WERI-Rb-1 (cell line): ENCODE measurements around the gene ZNF202.
"Not testable (repeated sequence)": the region's sequence is repeated elsewhere in the genome, so short reads cannot be mapped to it uniquely, and the experiment has no call there.

Source experiments
- DNase-seq: peaks from one replicate; pipeline ENCODE4 v3.0.0-alpha.2; 2020
- H3K27ac ChIP-seq: fragments of 250-450 bp; sonication (Bioruptor Pico); 2 replicates; pipeline ENCODE4 v1.5.1; 2020; ENCODE audit warnings: mild to moderate bottlenecking, moderate library complexity
- H3K27me3 ChIP-seq: fragments of 250-450 bp; sonication (Bioruptor Pico); 2 replicates; pipeline ENCODE4 v1.5.1; 2021; ENCODE audit warnings: mild to moderate bottlenecking, low read depth, moderate library complexity; ENCODE audit not compliant: insufficient read depth, severe bottlenecking
- H3K36me3 ChIP-seq: fragments of 250-450 bp; sonication (Bioruptor Pico); 2 replicates; pipeline ENCODE4 v1.5.1; 2020; ENCODE audit warnings: mild to moderate bottlenecking, moderate library complexity
- H3K4me3 ChIP-seq: 2 replicates; pipeline ENCODE4 v1.5.1; 2011; ENCODE audit warnings: low read depth, mild to moderate bottlenecking, control low read depth, low read length
- H3K9me3 ChIP-seq: fragments of 250-450 bp; sonication (Bioruptor Pico); 2 replicates; pipeline ENCODE4 v1.5.1; 2021; ENCODE audit warnings: mild to moderate bottlenecking, moderate library complexity; ENCODE audit not compliant: severe bottlenecking
- TF ChIP-seq, protein P1 (sequence below): IDR thresholded peaks from 2 replicates; pipeline ENCODE4 v1.5.1; 2011; ENCODE audit warnings: low read depth, mild to moderate bottlenecking, control low read depth, inconsistent platforms, low read length

ZNF202 gene

DNA sequence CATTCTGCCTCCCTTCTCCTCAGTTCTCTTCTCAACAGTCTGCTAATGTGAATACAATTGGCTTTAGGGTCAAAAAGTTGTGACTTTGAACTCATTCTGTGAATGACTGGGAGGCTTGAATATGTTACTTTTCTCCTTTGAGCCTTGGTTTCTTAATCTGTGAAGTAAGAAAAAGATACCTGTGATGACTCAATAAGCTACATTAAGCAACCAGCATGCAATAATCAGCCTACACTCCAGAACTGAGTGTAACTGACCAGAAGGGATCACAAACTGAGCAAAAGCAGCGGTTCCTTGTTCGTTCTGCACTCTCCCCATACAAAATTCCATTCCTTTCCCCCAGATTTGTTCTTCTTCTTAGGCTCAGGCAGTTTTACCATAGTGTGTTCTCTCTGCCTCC, 23.4 kb downstream of the ZNF202 start:
- no peaks in the 10 kb centered on the region for H3K9me3 ChIP-seq
- no peaks in the 10 kb centered on the region for H3K36me3 ChIP-seq
- H3K4me3 ChIP-seq, result no peak overlapping the region
- no peak for DNase-seq
- TF ChIP-seq, protein P1, sequence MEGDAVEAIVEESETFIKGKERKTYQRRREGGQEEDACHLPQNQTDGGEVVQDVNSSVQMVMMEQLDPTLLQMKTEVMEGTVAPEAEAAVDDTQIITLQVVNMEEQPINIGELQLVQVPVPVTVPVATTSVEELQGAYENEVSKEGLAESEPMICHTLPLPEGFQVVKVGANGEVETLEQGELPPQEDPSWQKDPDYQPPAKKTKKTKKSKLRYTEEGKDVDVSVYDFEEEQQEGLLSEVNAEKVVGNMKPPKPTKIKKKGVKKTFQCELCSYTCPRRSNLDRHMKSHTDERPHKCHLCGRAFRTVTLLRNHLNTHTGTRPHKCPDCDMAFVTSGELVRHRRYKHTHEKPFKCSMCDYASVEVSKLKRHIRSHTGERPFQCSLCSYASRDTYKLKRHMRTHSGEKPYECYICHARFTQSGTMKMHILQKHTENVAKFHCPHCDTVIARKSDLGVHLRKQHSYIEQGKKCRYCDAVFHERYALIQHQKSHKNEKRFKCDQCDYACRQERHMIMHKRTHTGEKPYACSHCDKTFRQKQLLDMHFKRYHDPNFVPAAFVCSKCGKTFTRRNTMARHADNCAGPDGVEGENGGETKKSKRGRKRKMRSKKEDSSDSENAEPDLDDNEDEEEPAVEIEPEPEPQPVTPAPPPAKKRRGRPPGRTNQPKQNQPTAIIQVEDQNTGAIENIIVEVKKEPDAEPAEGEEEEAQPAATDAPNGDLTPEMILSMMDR, result no peak
- no peaks in the 10 kb centered on the region for H3K27me3 ChIP-seq
- H3K27ac ChIP-seq, result no peak overlapping the region

DNA sequence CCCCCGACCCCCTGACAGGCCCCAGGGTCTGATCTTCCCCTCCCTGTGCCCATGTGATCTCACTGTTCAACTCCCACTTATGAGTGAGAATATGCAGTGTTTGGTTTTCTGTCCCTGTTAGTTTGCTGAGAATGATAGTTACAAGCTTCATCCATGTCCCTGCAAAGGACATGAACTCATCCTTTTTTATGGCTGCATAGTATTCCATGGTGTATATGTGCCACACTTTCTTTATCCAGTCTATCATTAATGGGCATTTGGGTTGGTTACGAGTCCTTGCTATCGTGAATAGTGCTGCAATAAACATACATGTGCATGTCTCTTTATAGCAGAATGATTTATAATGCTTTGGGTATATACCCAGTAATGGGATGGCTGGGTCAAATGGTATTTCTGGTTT, 28.8 kb downstream of the ZNF202 start:
- not testable (repeated sequence) for H3K4me3 ChIP-seq, H3K27me3 ChIP-seq, H3K27ac ChIP-seq, H3K36me3 ChIP-seq, H3K9me3 ChIP-seq, DNase-seq

DNA sequence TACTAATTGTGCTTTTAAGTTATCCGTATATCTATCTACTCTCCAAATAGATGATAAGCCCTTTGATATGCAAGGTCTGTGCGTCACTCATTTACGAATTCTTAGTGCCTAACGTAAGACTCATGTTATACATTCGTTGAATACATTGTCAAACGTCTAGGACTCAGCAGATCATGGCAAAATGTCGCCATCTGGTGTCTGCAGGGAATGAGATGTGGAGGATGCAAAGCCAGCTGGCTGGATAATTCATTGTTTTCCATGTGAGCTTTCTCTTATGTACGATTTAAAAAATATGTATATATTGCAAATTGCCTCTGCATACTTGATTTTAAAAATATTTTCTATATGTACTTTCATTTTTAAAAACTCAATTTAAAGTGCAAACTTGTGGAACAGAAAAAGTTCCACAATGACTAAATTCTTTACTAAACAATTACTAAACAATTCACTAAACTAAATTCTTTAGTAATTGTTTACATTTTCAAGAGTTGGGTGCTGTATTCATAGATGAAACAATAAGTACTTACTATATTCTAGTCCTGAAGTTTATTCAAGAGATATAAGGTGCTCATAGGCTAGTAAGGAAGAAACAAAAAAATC, 33.8 kb downstream of the ZNF202 start:
- no peaks in the 10 kb centered on the region for H3K9me3 ChIP-seq
- TF ChIP-seq, protein P1, result peak; percentile 68
- DNase-seq, result peak; percentile 81
- no peak overlapping the region for H3K4me3 ChIP-seq
- H3K27me3 ChIP-seq, result no peaks in the 10 kb centered on the region
- H3K36me3 ChIP-seq, result no peaks in the 10 kb centered on the region
- no peak overlapping the region for H3K27ac ChIP-seq

DNA sequence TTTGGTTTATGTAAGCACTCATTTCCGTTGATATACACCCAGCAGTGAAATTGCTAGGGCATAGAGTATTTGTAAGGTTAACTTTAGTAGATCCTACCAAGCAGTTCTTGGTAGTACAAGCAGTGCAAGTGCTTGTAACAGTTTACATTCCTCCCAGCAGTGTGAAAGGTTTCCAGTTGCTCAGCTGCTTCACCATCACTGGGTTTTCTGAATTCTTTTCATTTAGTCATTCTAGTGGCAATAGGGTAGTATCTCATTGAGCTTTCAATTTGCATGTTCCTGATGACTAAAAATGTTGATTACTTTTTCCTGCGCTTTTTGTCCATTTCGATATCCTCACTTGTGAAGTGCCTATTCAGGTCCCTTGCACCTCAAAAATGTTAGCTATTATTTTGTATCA, 34.3 kb downstream of the ZNF202 start:
- TF ChIP-seq, protein P1, result no peak
- no peak overlapping the region for H3K27ac ChIP-seq
- no peak for DNase-seq
- H3K36me3 ChIP-seq, result no peaks in the 10 kb centered on the region
- no peaks in the 10 kb centered on the region for H3K27me3 ChIP-seq
- no peaks in the 10 kb centered on the region for H3K9me3 ChIP-seq
- H3K4me3 ChIP-seq, result no peak overlapping the region

DNA sequence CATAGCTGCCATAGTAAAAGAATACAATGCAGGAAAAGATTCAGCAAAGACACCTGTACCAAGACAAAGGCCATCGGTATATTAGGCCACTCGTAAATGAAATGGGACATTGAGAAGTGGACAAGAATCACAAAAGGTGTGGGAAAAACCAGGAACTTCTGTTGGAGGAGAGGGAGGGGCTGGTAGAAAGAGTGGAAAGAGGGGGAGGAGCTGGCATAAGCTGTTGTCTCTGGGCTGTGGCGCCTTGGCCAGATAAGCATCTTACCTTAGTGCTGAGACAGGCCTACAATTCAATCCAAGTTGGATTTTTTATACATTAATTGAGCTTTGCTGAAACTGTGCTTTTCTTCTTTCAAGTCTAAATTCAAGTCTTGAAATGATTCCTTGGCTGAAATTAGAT, 37.1 kb downstream of the ZNF202 start:
- TF ChIP-seq, protein P1, result no peak
- H3K27me3 ChIP-seq, result no peaks in the 10 kb centered on the region
- peaks cover 4% of the 10 kb centered on the region for H3K9me3 ChIP-seq
- peak; percentile 78 for DNase-seq
- peak overlapping the region; percentile 52 for H3K27ac ChIP-seq
- no peaks in the 10 kb centered on the region for H3K36me3 ChIP-seq
- no peak overlapping the region for H3K4me3 ChIP-seq

DNA sequence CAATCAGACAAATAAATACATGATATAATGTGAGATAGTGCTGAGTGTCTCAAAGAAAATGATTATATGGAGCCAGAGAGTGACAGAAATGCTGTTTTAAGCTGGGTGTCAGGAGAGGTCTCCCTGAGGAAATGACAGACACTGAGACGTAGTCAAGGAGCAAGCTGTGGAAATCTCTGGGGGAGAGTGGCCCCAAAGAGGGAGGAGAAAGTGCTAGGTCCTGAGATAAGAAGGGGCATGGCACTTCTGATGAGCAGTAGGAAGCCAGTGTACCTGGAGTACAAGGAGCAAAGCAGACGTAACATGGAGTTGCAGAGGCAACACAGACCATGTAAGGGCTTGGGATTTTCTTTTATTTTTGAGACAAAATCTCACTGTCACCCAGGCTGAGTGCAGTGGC, 38.8 kb downstream of the ZNF202 start:
- peaks cover 4% of the 10 kb centered on the region for H3K9me3 ChIP-seq
- TF ChIP-seq, protein P1, result no peak
- no peak overlapping the region for H3K27ac ChIP-seq
- no peak overlapping the region for H3K4me3 ChIP-seq
- no peaks in the 10 kb centered on the region for H3K27me3 ChIP-seq
- H3K36me3 ChIP-seq, result no peaks in the 10 kb centered on the region
- no peak for DNase-seq
